SHP77 (cell line): Measurements from ENCODE around the gene RNF19B.
A peak's percentile ranks its signal among the peaks of the same experiment; 100 is the strongest.

Experiments
- DNase-seq, 2 experiments: peaks; one replicate each; lab custom pipeline; 2025; lab: John Stamatoyannopoulos, UW

Gene RNF19B

GRCh38 chr1:32900371-32900955 is 64.1 kb downstream of the RNF19B start:
- no peak for DNase-seq

GRCh38 chr1:32899586-32900296 is 64.9 kb downstream of the RNF19B start:
- no peak for DNase-seq

DNA sequence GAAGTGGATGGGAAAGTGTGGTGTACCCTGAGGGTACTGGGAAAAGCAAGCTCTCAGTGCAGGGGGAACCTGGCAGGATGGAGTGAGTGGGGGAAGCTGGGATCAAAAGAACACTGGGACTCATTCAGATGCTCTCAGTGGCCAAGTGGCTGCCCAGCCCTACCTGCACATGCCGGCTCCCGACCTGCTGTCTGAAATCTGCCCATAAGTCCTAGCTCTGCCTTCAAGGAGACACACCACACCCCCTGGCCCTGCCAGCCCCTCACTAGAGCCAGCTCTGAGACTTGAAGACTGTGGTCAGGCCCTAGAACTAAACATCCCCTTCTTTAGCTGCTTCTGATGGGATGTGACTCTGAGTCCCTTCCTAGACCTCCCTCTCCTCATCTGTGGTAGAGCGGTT is 65.7 kb downstream of the RNF19B start:
- no peak for DNase-seq

GRCh38 chr1:32898056-32898455 is 66.6 kb downstream of the RNF19B start:
- DNase-seq, result no peak

DNA sequence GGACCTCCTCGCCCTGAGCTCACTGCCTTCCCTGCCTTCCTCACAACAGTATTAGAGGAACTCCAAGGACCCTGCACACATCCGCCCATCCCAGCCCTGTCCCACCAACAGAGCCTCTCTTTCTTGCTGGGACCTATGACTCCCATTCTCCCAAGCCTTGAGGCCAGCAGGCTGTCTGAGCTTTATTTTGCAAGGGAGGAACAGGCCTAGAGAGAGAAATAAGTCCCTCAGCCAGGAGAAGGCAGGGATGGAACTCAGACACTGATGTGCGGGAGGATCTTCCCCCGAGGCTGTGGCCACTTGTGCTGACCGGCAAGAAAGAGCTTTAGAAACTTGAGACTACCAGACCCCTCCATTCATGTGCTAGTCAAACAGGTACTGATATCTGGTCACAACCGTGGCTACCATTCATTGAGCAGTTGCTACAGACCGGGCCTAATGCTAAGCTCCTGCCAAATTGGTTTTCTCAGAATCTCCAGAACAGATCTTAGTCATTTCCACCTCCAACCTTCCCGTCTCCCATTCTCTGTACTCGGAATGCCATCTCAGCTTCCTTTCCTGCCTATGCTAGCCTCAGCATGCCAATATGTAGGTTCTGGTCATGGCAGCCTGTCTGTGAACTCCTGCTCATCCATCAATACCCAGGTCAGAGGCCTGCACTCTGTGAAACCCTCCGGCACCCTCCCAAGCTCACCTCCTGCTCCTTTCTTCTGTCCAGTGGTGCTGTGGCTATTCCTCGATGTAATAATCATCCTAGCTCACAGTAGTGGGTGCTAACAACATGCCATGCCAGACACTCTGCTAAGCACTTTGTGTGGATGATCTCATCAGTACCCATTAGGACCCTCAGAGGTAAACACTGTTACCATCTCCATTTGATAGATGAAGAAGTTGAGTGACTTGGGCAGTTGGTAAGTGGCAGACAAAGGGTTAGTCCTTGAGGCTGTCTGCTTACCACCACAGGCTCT is 67.2 kb downstream of the RNF19B start:
- DNase-seq, result no peak

DNA sequence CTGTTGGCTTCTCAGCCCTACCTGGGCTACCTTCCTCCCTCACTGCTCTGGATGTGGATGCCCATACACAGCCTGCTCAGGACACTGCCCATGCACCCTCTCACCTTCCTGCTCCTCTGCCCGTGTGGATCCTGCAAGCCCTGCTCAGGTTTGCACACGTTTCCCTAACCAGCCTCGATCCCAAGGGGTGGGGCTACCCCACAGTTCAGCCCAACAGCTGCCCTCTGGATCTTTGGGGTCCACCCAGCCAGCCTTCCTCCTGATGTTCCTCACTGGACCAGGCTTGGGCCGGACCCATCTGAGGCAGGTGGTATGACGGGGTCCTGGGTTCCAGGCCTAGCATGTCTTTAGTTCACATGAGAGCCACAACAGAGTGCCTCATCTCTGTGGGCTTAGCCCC is 68.2 kb downstream of the RNF19B start:
- DNase-seq, result no peak

- DNase-seq, result no peak
These were observed 69.0 kb downstream of the RNF19B start for GRCh38 chr1:32895325-32896215.

- no peak for DNase-seq
These were observed 69.9 kb downstream of the RNF19B start for GRCh38 chr1:32894681-32895080.

GRCh38 chr1:32894019-32894600 is 70.5 kb downstream of the RNF19B start:
- DNase-seq, result no peak

DNA sequence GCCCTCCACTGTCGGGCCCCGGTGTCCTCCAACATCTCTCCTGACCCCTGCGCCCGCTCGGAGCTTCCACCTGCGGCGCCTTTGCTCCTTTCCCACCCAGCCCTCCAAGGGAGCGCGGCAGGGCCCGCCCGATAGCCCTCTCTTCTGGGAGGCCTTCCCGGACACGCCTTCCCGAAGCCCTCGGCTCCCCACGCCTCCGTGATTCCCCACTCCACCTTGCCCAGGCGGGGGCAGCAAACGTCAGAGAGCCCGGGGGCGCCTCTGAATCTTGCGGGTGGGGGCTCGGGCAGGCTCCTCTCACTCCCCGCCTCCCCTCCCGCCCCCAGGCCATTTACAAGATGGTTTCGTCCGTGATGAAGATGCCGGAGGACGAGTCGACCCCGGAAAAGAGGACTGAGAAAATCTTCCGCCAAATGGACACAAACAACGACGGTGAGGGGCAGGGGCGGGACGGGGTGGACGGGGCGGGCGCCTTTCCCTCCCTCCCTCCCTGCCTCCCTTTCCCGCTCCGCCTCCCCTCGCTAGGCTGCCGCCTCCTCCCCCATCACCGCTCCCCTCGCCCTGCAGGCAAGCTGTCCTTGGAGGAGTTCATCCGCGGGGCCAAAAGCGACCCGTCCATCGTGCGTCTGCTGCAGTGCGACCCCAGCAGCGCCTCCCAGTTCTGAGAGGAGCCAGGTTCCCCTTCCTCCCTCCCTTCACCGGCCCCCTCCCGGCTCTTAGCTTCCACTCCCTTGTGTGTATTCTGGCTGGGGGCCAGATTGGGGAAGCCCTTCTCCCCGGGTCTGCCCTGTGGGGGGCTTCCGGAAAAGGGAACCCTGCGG is 71.2 kb downstream of the RNF19B start:
- no peak for DNase-seq

DNA sequence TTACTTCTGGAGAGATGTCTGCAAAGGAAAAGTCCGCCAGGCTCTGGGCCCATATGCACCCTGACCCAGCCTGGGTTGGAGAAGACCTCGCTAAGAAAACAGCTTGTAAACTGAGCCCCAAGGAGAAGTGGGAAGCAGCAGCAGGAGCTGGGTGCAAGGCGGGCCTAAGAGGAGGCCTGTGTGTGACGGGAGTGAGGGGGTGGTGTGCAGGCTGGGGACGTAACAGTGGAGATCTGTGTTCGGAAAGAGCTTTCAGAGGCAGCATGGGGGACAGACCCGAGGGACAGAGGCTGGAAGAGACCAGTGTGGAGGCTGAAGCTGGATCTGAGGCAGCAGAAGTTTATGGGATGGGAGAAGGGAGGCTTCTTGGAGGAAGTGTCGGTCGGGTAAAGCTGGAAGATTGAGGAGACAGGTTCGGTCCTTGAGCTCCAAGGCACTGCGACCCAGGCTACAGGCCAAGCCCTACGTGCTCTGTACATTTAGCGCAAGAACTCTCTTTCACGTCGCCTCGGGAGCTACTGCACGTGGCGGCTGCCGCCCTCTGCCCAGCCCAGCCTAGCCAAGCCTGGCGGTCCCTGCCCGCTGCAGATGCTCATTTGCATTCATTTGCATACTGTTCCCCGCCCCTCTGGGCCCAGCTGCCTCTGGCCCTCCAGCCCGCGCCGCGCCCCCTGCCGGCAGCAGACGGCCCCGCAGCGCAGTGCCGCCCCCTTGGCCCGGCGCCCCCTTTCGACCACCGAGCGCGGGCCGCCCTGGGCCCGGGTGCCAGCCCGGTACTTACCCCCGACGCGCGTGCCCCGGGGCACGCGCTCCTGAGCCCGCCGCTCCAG is 72.0 kb downstream of the RNF19B start:
- DNase-seq, result peak; percentile 16 to 58

- DNase-seq, result no peak
These were observed 73.0 kb downstream of the RNF19B start for GRCh38 chr1:32891630-32892029.

DNA sequence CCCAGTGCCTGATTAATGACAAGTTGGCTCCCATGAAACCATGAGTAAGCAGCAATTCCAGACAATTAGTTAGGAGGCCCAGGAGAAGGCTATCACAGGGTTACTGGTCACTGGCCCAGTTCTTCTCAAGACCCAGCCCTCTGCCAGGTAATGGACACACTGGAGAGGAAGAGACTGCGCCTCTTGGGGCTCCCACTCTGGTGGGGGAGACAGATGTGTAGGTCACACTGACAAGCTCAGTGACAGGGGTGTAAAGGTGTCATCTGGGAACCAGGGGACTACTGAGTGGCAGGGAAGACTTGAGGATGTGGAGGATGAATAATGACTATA is 73.4 kb downstream of the RNF19B start:
- DNase-seq, result no peak

DNA sequence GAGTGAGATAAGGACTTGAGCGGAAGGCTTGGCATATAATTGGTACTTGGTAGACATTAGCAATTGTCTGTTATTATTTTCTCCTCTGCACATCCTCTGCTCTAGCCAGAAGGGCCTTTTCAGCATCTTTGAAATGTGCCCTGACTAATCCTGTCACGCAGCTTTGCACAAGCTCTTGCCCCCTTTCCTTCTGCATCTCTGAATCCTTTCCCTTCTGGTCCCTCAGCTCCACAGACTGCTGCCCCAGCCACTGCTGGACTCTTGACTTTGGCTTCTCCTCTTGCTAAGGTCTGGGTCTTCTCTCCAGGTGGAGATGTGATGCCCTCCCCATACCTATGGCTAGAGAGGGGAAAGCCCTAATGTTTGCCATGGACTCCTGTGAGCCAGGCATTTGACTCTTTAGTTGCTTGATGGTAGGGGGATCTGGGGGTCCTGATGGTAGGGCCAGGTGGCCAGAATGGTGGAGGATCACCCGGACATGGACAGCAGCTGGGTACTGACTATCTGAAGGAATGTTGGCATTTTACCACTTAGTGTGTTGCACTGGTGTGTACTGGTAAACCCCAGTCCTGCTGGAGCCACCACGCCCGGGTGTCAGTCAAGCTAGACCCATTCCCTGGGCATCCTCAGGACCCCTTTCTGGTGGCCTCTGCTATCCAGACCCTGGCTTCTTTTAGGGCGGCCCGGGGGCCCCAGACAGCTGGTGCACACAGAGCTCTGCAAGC is 73.9 kb downstream of the RNF19B start:
- DNase-seq, result no peak

DNA sequence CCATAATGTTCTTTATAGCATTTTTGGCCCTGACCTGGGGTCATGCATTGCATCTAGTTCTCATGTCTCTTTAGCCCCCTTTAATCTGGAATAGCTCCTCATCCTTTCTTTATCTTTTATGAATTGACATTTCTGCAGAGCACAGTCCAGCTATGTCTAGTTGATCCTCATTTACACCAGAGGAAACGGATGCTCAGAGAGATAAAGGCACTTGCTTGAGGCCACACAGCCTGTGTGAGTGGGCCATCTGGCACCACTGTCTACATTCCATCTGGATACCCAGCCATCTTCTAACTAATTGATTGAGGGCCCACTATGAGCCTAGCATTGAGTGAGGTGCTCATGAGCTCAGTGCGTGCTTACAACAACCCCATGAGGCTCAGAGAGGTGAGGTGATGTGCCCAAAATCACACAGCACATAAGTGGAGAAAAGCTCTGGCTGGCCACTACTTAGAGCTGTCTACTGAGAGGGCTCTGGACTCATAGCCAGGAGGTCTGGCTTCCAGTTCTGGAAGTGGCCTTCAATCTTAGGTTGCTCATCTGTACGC is 74.8 kb downstream of the RNF19B start:
- DNase-seq, result no peak

GRCh38 chr1:32888677-32889420 is 75.8 kb downstream of the RNF19B start:
- no peak for DNase-seq

- DNase-seq, result no peak
These were observed 76.5 kb downstream of the RNF19B start for GRCh38 chr1:32888134-32888533.

- no peak for DNase-seq
These were observed 77.0 kb downstream of the RNF19B start for GRCh38 chr1:32887623-32888022.
